SIG-M5 (cell line): ENCODE measurements around the gene KIF19.
"Not testable (repeated sequence)": the region's sequence is repeated elsewhere in the genome, so short reads cannot be mapped to it uniquely, and the experiment has no call there.

ENCODE experiments used
- DNase-seq: peaks from one replicate; lab custom pipeline; 2025; lab: John Stamatoyannopoulos, UW

Gene KIF19

GRCh38 chr17:74389937-74390679 lies 64.1 kb downstream of the KIF19 start:
- DNase-seq: no peak

GRCh38 chr17:74390680-74391653 lies 64.9 kb downstream of the KIF19 start:
- DNase-seq: no peak

GRCh38 chr17:74391771-74392170 lies 65.7 kb downstream of the KIF19 start:
- DNase-seq: no peak

- no peak for DNase-seq
Observed at GRCh38 chr17:74392848-74393247, 66.8 kb downstream of the KIF19 start.

- no peak for DNase-seq
Observed at GRCh38 chr17:74393346-74393942, 67.4 kb downstream of the KIF19 start.

GRCh38 chr17:74394275-74394950 lies 68.4 kb downstream of the KIF19 start:
- no peak for DNase-seq

- DNase-seq: no peak
Observed at GRCh38 chr17:74394977-74395376, 69.0 kb downstream of the KIF19 start.

GRCh38 chr17:74396567-74396966 lies 70.5 kb downstream of the KIF19 start:
- DNase-seq: no peak

- DNase-seq: no peak
Observed at GRCh38 chr17:74402048-74402447, 76.0 kb downstream of the KIF19 start.

- DNase-seq: no peak
Observed at GRCh38 chr17:74403512-74404137, 77.6 kb downstream of the KIF19 start.

- no peak for DNase-seq
Observed at GRCh38 chr17:74404218-74404617, 78.2 kb downstream of the KIF19 start.

- DNase-seq: no peak
Observed at GRCh38 chr17:74404789-74405188, 78.8 kb downstream of the KIF19 start.

GRCh38 chr17:74405311-74405710 lies 79.3 kb downstream of the KIF19 start:
- DNase-seq: not testable (repeated sequence)
